Measurements from ENCODE around the gene PUDP.
"Not testable (repeated sequence)": the region's sequence is repeated elsewhere in the genome, so short reads cannot be mapped to it uniquely, and the experiment has no call there.

Gene PUDP

GRCh38 chrX:7109838-7110793 is 37.8 kb downstream of the PUDP start:
- no peak for DNase-seq (ENCODE audit: low read depth, low spot score)

DNA sequence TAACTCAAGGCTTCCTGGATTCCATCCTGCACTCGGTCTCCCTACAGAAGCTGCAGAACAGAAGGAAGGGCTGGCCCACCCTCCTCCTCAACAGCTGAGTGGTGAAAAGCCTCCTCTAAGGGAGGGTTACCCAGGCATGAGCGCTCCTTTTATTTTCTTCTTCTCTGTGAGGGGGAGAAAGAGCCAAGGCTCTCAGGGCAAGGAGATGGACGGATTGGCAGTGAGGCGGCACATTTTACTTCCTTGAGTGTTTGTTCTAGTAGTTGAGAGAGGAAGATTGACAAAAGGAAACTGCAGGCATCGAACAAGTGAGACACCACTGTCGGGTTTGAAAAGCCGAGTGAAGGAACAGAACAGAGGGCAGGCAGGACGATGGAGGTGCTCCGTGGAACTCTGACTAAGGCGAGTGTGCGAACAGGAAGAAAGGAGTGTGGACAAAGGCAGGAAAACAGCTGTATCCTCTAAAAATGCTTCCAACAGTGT is 38.9 kb downstream of the PUDP start:
- no peak for DNase-seq (ENCODE audit: low read depth, low spot score)

GRCh38 chrX:7108030-7108429 is 39.9 kb downstream of the PUDP start:
- DNase-seq (ENCODE audit: low read depth, low spot score): no peak

GRCh38 chrX:7106649-7107048 is 41.3 kb downstream of the PUDP start:
- no peak for DNase-seq (ENCODE audit: low read depth, low spot score)

DNA sequence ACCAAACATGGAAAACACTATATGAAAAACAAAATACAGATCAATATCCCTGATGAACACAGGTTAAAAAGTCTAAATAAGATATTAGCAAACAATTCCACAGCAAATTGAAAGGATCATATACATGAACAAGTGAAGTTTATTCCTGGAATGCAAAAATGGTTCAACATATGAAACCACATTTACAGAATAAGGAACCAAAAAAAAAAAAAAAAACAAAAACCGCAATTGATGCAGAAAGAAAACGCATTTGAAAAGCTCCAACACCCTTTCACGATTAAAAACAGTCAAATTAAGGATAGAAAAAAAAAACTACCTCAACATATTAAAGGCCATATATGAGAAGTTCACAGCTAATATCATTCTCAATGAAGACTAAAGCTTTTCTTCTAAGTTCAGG is 45.8 kb downstream of the PUDP start:
- DNase-seq (ENCODE audit: low read depth, low spot score): no peak

DNA sequence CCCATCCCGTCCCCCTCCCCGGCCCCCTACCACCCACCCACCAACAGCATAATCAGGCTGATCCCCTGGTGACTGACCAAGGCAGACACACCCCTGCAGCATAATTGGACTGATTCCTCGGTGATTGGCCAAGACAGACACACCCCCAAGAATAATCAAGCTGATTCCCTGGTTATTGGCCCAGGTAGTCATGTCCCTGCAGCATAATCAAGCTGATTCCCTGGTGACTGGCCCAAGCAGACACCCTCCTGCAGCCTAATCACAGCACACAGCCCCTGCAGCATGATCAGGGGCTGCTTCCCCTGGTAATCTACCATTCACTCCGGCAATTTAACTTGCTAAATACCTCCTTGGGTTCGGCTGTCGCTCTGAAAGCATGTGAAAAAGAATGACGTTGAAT is 47.9 kb downstream of the PUDP start:
- no peak for DNase-seq (ENCODE audit: low read depth, low spot score)

- DNase-seq (ENCODE audit: low read depth, low spot score): not testable (repeated sequence)
These were observed 52.3 kb downstream of the PUDP start for GRCh38 chrX:7095657-7096056.

- no peak for DNase-seq (ENCODE audit: low read depth, low spot score)
These were observed 54.6 kb downstream of the PUDP start for GRCh38 chrX:7093305-7093704.

- DNase-seq (ENCODE audit: low read depth, low spot score): no peak
These were observed 55.4 kb downstream of the PUDP start for GRCh38 chrX:7092543-7092942.

DNA sequence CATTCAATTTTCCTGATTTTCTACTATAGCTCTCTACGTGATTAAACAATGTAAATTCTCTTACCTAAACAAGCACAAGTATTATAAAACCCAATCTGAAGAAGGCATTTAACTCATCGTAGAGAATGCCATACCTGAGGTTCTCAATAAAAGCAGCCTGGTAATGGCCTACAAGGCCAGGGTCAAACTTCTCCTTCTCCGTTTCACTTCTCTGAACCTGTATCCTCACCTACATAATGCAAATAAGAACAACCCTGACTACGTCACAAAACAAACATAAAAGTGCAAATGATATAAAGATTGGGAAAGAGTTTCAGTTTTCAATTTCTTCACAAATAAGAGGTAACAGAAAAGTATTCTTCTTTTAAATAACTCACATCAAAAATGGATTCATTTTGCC is 56.0 kb downstream of the PUDP start:
- DNase-seq (ENCODE audit: low read depth, low spot score): no peak

- no peak for DNase-seq (ENCODE audit: low read depth, low spot score)
These were observed 57.3 kb downstream of the PUDP start for GRCh38 chrX:7090641-7091040.

- no peak for DNase-seq (ENCODE audit: low read depth, low spot score)
These were observed 58.9 kb downstream of the PUDP start for GRCh38 chrX:7088968-7089615.

- no peak for DNase-seq (ENCODE audit: low read depth, low spot score)
These were observed 61.6 kb downstream of the PUDP start for GRCh38 chrX:7086384-7086783.

DNA sequence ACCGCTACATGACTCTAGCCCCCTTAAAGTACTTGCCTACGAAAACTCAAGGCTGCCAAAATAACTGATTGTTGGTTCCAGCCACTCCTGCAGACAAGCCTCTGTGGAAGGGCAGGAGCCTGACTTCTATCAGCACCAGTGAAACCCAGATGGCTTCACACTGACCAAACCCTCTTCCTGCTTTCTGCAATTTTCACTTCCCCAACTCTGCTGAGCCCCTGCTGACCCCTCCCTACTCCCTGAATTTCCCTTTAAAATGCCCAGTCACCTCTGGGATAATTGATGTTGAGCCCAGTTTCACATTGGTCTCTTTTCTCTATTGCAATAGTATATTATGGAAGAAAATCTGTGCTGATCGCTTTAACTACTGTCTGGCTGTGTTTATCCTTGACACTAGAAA is 62.1 kb downstream of the PUDP start:
- DNase-seq (ENCODE audit: low read depth, low spot score): no peak

- DNase-seq (ENCODE audit: low read depth, low spot score): no peak
These were observed 63.1 kb downstream of the PUDP start for GRCh38 chrX:7084841-7085240.

GRCh38 chrX:7083468-7084396 is 64.2 kb downstream of the PUDP start:
- peak; percentile 85 for DNase-seq (ENCODE audit: low read depth, low spot score)

DNA sequence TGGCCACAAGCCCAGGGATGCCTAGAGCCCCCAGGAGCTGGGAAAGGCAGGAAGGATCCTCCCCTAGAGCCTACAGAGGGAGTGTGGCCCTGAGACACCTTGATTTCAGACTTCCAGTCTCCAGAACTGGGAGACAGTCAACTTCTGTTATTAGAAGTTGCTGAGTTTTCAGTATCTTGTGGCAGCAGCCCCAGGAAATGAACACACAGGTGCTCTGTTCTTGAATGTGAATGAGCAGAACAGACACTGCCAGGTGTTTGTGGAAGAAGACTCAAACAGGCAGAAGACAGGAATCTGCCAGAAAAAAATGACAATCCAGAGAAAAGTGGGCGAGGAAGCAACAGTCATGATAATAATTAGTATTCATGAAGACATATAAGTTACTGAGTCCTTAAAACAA is 64.9 kb downstream of the PUDP start:
- DNase-seq (ENCODE audit: low read depth, low spot score): no peak

- no peak for DNase-seq (ENCODE audit: low read depth, low spot score)
These were observed 65.4 kb downstream of the PUDP start for GRCh38 chrX:7082556-7082955.

GRCh38 chrX:7077241-7078230 is 70.4 kb downstream of the PUDP start:
- DNase-seq (ENCODE audit: low read depth, low spot score): no peak

DNA sequence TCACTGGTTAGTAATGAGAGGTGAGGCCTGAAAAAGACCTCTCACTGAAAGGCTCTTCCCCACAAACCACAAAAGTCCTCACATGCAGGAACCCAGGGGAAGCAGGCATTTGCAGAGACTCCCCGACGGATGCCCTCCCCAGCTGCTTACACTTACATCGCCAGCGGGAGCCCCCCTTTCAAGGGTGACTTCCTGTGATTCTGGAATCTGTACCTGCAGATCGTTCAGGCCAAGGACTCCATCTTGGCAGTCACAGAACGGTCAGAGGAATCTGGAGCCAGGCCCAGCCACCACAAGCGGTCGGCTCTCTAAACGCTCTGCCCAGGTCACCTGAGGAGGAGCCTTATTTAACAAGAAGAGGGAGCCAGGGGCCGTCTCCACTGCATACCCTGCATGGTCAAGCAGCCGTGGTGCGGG is 71.7 kb downstream of the PUDP start:
- DNase-seq (ENCODE audit: low read depth, low spot score): no peak

DNA sequence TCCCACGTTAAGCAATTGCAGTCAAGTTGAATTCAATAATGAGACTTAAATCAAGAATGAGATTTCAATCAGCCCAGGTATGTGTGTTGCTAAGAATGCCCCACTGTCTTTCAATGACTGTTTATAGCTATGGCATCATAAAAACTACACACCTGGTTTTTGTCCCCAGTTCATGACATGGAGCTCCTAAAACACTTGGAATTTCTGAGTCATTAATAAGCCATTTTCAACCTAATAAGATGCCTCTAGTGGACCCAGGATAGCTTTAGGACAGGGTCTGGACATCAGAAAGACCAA is 73.1 kb downstream of the PUDP start:
- DNase-seq (ENCODE audit: low read depth, low spot score): no peak

Measured in smooth muscle cell of the brain vasculature (primary cell).